ELF-1 (cell line): ENCODE results near the gene DTHD1.

Source experiments
- DNase-seq: peaks from one replicate; pipeline ENCODE4 v3.0.0-alpha.2; 2016; ENCODE audit warnings: low read depth, low spot score

Gene DTHD1

GRCh38 chr4:36269533-36270173 lies 11.8 kb upstream of the DTHD1 start:
- DNase-seq, result no peak

- no peak for DNase-seq
Observed at GRCh38 chr4:36273276-36273675, 8.1 kb upstream of the DTHD1 start.

- DNase-seq, result no peak
Observed at GRCh38 chr4:36274158-36274557, 7.3 kb upstream of the DTHD1 start.

- no peak for DNase-seq
Observed at GRCh38 chr4:36277533-36277932, 3.9 kb upstream of the DTHD1 start.

GRCh38 chr4:36278789-36279188 lies 2.6 kb upstream of the DTHD1 start:
- no peak for DNase-seq

GRCh38 chr4:36280555-36280954 lies 861 bp upstream of the DTHD1 start:
- DNase-seq, result peak; percentile 2

GRCh38 chr4:36282503-36283030 lies 1.2 kb downstream of the DTHD1 start:
- no peak for DNase-seq

GRCh38 chr4:36283912-36284465 lies 2.6 kb downstream of the DTHD1 start:
- no peak for DNase-seq

- no peak for DNase-seq
Observed at GRCh38 chr4:36285784-36286480, 4.5 kb downstream of the DTHD1 start.

- DNase-seq, result no peak
Observed at GRCh38 chr4:36286481-36286871, 5.1 kb downstream of the DTHD1 start.

- no peak for DNase-seq
Observed at GRCh38 chr4:36288731-36289426, 7.5 kb downstream of the DTHD1 start.

GRCh38 chr4:36290641-36291040 lies 9.2 kb downstream of the DTHD1 start:
- DNase-seq, result no peak

- DNase-seq, result no peak
Observed at GRCh38 chr4:36292556-36293188, 11.3 kb downstream of the DTHD1 start.

GRCh38 chr4:36301127-36301526 lies 19.7 kb downstream of the DTHD1 start:
- DNase-seq, result no peak

GRCh38 chr4:36303426-36304137 lies 22.2 kb downstream of the DTHD1 start:
- no peak for DNase-seq

GRCh38 chr4:36304138-36304681 lies 22.8 kb downstream of the DTHD1 start:
- DNase-seq, result no peak

GRCh38 chr4:36308150-36308549 lies 26.7 kb downstream of the DTHD1 start:
- no peak for DNase-seq

- DNase-seq, result no peak
Observed at GRCh38 chr4:36310216-36310615, 28.8 kb downstream of the DTHD1 start.

- DNase-seq, result no peak
Observed at GRCh38 chr4:36310793-36311192, 29.4 kb downstream of the DTHD1 start.

- no peak for DNase-seq
Observed at GRCh38 chr4:36312511-36312910, 31.1 kb downstream of the DTHD1 start.

GRCh38 chr4:36313301-36313700 lies 31.9 kb downstream of the DTHD1 start:
- no peak for DNase-seq
